H1 (cell line): ENCODE data around the gene PLAC9. TPM values are rescaled to one million over a fixed set of nuclear protein-coding genes. Genes with fewer than 3 reads are reported as not detected.

ENCODE experiments used
- CTCF ChIA-PET: fragments of 300-600 bp; sonication (Branson Sonifier 250); formaldehyde crosslinking; loops from one replicate; lab custom pipeline; 2021; ENCODE audit not compliant: partially characterized antibody; lab: Charles Lee
- POLR2A ChIA-PET: fragments of 300-600 bp; sonication (Branson Sonifier 250); formaldehyde crosslinking; loops from one replicate; lab custom pipeline; 2021; ENCODE audit warnings: inconsistent platforms; ENCODE audit not compliant: partially characterized antibody; lab: Charles Lee
- DNase-seq, 2 experiments: peaks; one replicate each; pipeline versions ENCODE4 v3.0.0 to v3.0.0-alpha.2; 2010 to 2022; ENCODE audit warnings: low spot score in 2 of 2, low read depth in 1 of 2, mixed read lengths in 1 of 2
- FAIRE-seq: peaks from 2 replicates; lab custom pipeline; 2011; peaks lifted over from hg19 to GRCh38; lab: Jason Lieb, UNC
- H2AFZ ChIP-seq: 2 replicates; pipeline ENCODE4 v1.8.1; 2012; ENCODE audit warnings: low read length, inconsistent platforms
- H2AK5ac ChIP-seq: 2 replicates; pipeline ENCODE4 v1.6.1; 2013; ENCODE audit warnings: low read depth, low read length
- H2BK120ac ChIP-seq: replicated peaks from 2 replicates; pipeline ENCODE3; 2013; ENCODE audit warnings: low read depth, low read length, inconsistent platforms
- H2BK12ac ChIP-seq: 2 replicates; pipeline ENCODE4 v1.6.1; 2013; ENCODE audit warnings: low read depth, low read length
- H2BK15ac ChIP-seq: 2 replicates; pipeline ENCODE4 v1.6.1; 2013; ENCODE audit warnings: low read length
- H2BK20ac ChIP-seq: 2 replicates; pipeline ENCODE4 v1.6.1; 2013; ENCODE audit warnings: low read length
- H2BK5ac ChIP-seq: 2 replicates; pipeline ENCODE4 v1.6.1; 2013; ENCODE audit warnings: low read depth, low read length
- H3K14ac ChIP-seq: 2 replicates; pipeline ENCODE4 v1.6.1; 2013; ENCODE audit warnings: inconsistent platforms; ENCODE audit not compliant: insufficient read length
- H3K18ac ChIP-seq: 2 replicates; pipeline ENCODE4 v1.6.1; 2013; ENCODE audit warnings: low read length; ENCODE audit errors: extremely low read depth
- H3K23ac ChIP-seq: 2 replicates; pipeline ENCODE4 v1.6.1; 2013; ENCODE audit warnings: inconsistent platforms; ENCODE audit not compliant: insufficient read length
- H3K23me2 ChIP-seq: 2 replicates; pipeline ENCODE4 v1.6.1; 2013; ENCODE audit warnings: low read depth, low read length
- H3K27ac ChIP-seq: 2 replicates; pipeline ENCODE4 v1.6.1; 2011; ENCODE audit warnings: low read depth, low read length, inconsistent platforms
- H3K27me3 ChIP-seq, 4 experiments: replicated peaks in 1 of 4; 1 replicate in 1 of 4; 2 replicates in 3 of 4; pipeline versions ENCODE4 v1.6.1 to v1.8.1; 2011 to 2013; ENCODE audit warnings: low read length in 3 of 4, mild to moderate bottlenecking in 3 of 4, inconsistent platforms in 2 of 4, mixed read lengths in 2 of 4, moderate library complexity in 1 of 4; ENCODE audit not compliant: control insufficient read depth in 3 of 4, insufficient read depth in 3 of 4; ENCODE audit errors: extremely low read depth in 1 of 4
- H3K36me3 ChIP-seq, 4 experiments: 2 replicates each; pipeline versions ENCODE4 v1.6.1 to v1.8.1; 2011 to 2013; ENCODE audit warnings: mild to moderate bottlenecking in 4 of 4, low read length in 3 of 4, moderate library complexity in 2 of 4, control low read depth in 1 of 4, inconsistent platforms in 1 of 4; ENCODE audit not compliant: insufficient read depth in 4 of 4, control insufficient read depth in 2 of 4
- H3K4ac ChIP-seq: replicated peaks from 2 replicates; pipeline ENCODE3; 2013; ENCODE audit warnings: low read length, low read depth, mixed read lengths, inconsistent platforms; ENCODE audit not compliant: insufficient read length
- H3K4me1 ChIP-seq, 4 experiments: replicated peaks in 1 of 4; 1 replicate in 1 of 4; 2 replicates in 3 of 4; pipeline versions ENCODE4 v1.6.1 to v1.8.1; 2011 to 2013; ENCODE audit warnings: low read length in 3 of 4, inconsistent platforms in 2 of 4, mixed read lengths in 1 of 4; ENCODE audit not compliant: insufficient read depth in 4 of 4, control insufficient read depth in 3 of 4
- H3K4me2 ChIP-seq, 2 experiments: 2 replicates each; pipeline versions ENCODE4 v1.6.1 to v1.8.1; 2011 to 2013; ENCODE audit warnings: low read depth in 2 of 2, low read length in 2 of 2, control low read depth in 1 of 2, inconsistent platforms in 1 of 2, mild to moderate bottlenecking in 1 of 2; ENCODE audit not compliant: insufficient read depth in 1 of 2
- H3K4me3 ChIP-seq, 4 experiments: fragments of 200-600, 300-600 bp in 1 of 4; sonication (generic), shearing (Covaris generic), sonication (Bioruptor Twin) in 1 of 4; 2 replicates each; pipeline versions ENCODE4 v1.5.1 to v1.8.1; 2011 to 2016; ENCODE audit warnings: low read length in 4 of 4, low read depth in 3 of 4, control low read depth in 2 of 4, inconsistent platforms in 2 of 4, mild to moderate bottlenecking in 2 of 4, mixed read lengths in 1 of 4, moderate library complexity in 1 of 4; ENCODE audit not compliant: insufficient read depth in 2 of 4; ENCODE audit errors: extremely low read depth in 1 of 4
- H3K56ac ChIP-seq: replicated peaks from 2 replicates; pipeline ENCODE3; 2013; ENCODE audit warnings: low read depth, mild to moderate bottlenecking, mixed read lengths, low read length, inconsistent platforms; ENCODE audit not compliant: insufficient read length
- H3K79me1 ChIP-seq: 2 replicates; pipeline ENCODE4 v1.6.1; 2013; ENCODE audit warnings: low read depth, low read length, control low read depth
- H3K79me2 ChIP-seq, 2 experiments: 2 replicates each; pipeline versions ENCODE4 v1.6.1 to v1.8.1; 2012 to 2013; ENCODE audit warnings: low read length in 2 of 2, mild to moderate bottlenecking in 2 of 2, inconsistent platforms in 1 of 2; ENCODE audit not compliant: insufficient read depth in 2 of 2, control insufficient read depth in 1 of 2
- H3K9ac ChIP-seq, 4 experiments: replicated peaks in 1 of 4; 1 replicate in 1 of 4; 2 replicates in 3 of 4; pipeline versions ENCODE4 v1.6.1 to v1.8.1; 2011 to 2013; ENCODE audit warnings: low read depth in 3 of 4, low read length in 3 of 4, control low read depth in 2 of 4, mild to moderate bottlenecking in 2 of 4, moderate library complexity in 2 of 4, inconsistent platforms in 1 of 4; ENCODE audit errors: extremely low read depth in 1 of 4
- H3K9me3 ChIP-seq, 2 experiments: 2 replicates each; pipeline versions ENCODE4 v1.6.1 to v1.8.1; 2012 to 2013; ENCODE audit warnings: mild to moderate bottlenecking in 2 of 2, moderate library complexity in 2 of 2, control low read depth in 1 of 2, inconsistent platforms in 1 of 2, low read depth in 1 of 2, low read length in 1 of 2, mixed read lengths in 1 of 2; ENCODE audit not compliant: insufficient read depth in 2 of 2
- H4K20me1 ChIP-seq, 2 experiments: replicated peaks in 1 of 2; 2 replicates each; pipeline versions ENCODE3 to v1.8.1; 2011 to 2013; ENCODE audit warnings: inconsistent platforms in 2 of 2, low read length in 2 of 2, mild to moderate bottlenecking in 1 of 2; ENCODE audit not compliant: insufficient read depth in 2 of 2, control insufficient read depth in 1 of 2
- H4K5ac ChIP-seq: 2 replicates; pipeline ENCODE4 v1.6.1; 2013; ENCODE audit warnings: low read length, low read depth, mixed read lengths, inconsistent platforms; ENCODE audit not compliant: insufficient read length
- H4K8ac ChIP-seq: 2 replicates; pipeline ENCODE4 v1.8.0; 2013; ENCODE audit warnings: mild to moderate bottlenecking, moderate library complexity, low read length, inconsistent platforms; ENCODE audit not compliant: insufficient read depth; ENCODE audit errors: extremely low read depth
- H4K91ac ChIP-seq: replicated peaks from 2 replicates; pipeline ENCODE3; 2013; ENCODE audit warnings: low read length, mixed read lengths, inconsistent platforms; ENCODE audit not compliant: insufficient read length
- BCL11A ChIP-seq, 2 experiments: IDR thresholded peaks; one replicate each; pipeline ENCODE4 v1.6.1; 2011; ENCODE audit warnings: low read depth in 2 of 2, low read length in 2 of 2, mild to moderate bottlenecking in 2 of 2
- CBX8 ChIP-seq: fragments of 300-800, 300-1000 bp; sonication (generic); IDR thresholded peaks from 2 replicates; pipeline ENCODE4 v1.7.1; 2016; ENCODE audit warnings: low read depth, low read length, borderline replicate concordance
- CREB1 ChIP-seq: IDR thresholded peaks from 2 replicates; pipeline ENCODE4 v1.6.1; 2012; ENCODE audit warnings: inconsistent platforms
- KDM4A ChIP-seq: IDR thresholded peaks from one replicate; pipeline ENCODE4 v1.7.1; 2012; ENCODE audit warnings: low read depth, mild to moderate bottlenecking, moderate library complexity, low read length, inconsistent platforms; ENCODE audit not compliant: severe bottlenecking
- NRF1 ChIP-seq: IDR thresholded peaks from 2 replicates; pipeline ENCODE4 v1.6.1; 2011; ENCODE audit warnings: mild to moderate bottlenecking, low read depth, low read length, improper control_type of control experiment
- POLR2AphosphoS5 ChIP-seq: IDR thresholded peaks from 2 replicates; pipeline ENCODE4 v1.6.1; 2011; ENCODE audit warnings: low read depth, low read length
- POU5F1 ChIP-seq: IDR thresholded peaks from 2 replicates; pipeline ENCODE4 v1.6.1; 2011; ENCODE audit warnings: low read depth, mild to moderate bottlenecking, low read length, moderate library complexity
- RXRA ChIP-seq: IDR thresholded peaks from 2 replicates; pipeline ENCODE4 v1.6.1; 2011; ENCODE audit warnings: low read depth, mild to moderate bottlenecking, low read length, moderate library complexity; ENCODE audit not compliant: insufficient read depth
- SAP30 ChIP-seq: fragments of 300-600 bp; sonication (generic); IDR thresholded peaks from 2 replicates; pipeline ENCODE4 v1.7.1; 2012; ENCODE audit warnings: low read length, moderate library complexity, mild to moderate bottlenecking, inconsistent platforms; ENCODE audit not compliant: insufficient read depth, insufficient replicate concordance
- SP2 ChIP-seq: IDR thresholded peaks from 2 replicates; pipeline ENCODE4 v1.6.1; 2012; ENCODE audit warnings: mild to moderate bottlenecking, low read length, inconsistent platforms
- ZNF274 ChIP-seq: IDR thresholded peaks from 2 replicates; pipeline ENCODE4 v1.7.0; 2012; ENCODE audit warnings: low read length, borderline replicate concordance; ENCODE audit errors: extremely low read depth
- WGBS, 2 experiments: shearing (Covaris generic) in 1 of 2; methylation state at CpG; one replicate each; pipeline versions ENCODE4 v1.1.6 to v1.1.7; 2013 to 2015; ENCODE audit warnings: low lambda C conversion rate in 2 of 2, mixed read lengths in 2 of 2, inconsistent platforms in 1 of 2, low coverage in 1 of 2, missing lambda C conversion rate in 1 of 2; ENCODE audit not compliant: insufficient replicate concordance in 2 of 2, insufficient coverage in 1 of 2, insufficient read length in 1 of 2; ENCODE audit errors: extremely low coverage in 1 of 2, missing lambda C conversion rate in 1 of 2; 5-methylcytosine and 5-hydroxymethylcytosine counted together
- polyA plus RNA-seq, 7 experiments: library from polyadenylated mRNA; depleted of rRNA in 3 of 7; stranded (reverse) in 5 of 7; unstranded in 2 of 7; fragments of >200 nt in 5 of 7; fragments of 200-250 nt in 2 of 7; gene quantifications; 1 replicate in 5 of 7; 2 replicates in 1 of 7; 4 replicates in 1 of 7; pipeline versions ENCODE4 v1.2.1 to v1.2.3, GENCODE V29; 2011 to 2013; ENCODE audit warnings: missing spikeins in 2 of 7, mixed read lengths in 2 of 7
- total RNA-seq: library from RNA; stranded (reverse); fragmentation: NEBNext Ultra II Directional; extraction: Animal tissue kit (Norgen Biotek cat#: 25700); gene quantifications from 2 replicates; pipeline ENCODE4 v1.2.1, GENCODE V29; 2021

PLAC9 gene
- total and polyA plus RNA-seq, 2 of the 8 experiments (the other 6 are each of a cell fraction or from before 2014, with no cell fraction given): 8.4 to 16.7 TPM

GRCh38 chr10:80159166-80159873, 26.8 kb downstream of the PLAC9 start:
- Histone ChIP-seq H3K14ac (no peak overlapping the region), H3K56ac (no peak overlapping the region), H3K18ac (no peak overlapping the region), H3K4me2 (no peak overlapping the region), H3K23ac (no peak overlapping the region), H3K79me1 (no peaks in the 10 kb centered on the region; the same call in 1 of the 2 replicates), H4K5ac (no peak overlapping the region)
- DNase-seq (no peak), FAIRE-seq (no peak)
- POLR2A ChIA-PET: interaction anchor here (0.7 kb wide), 1 partner anchor 9 kb away, joined by 3 read pairs; no protein-coding TSS in a partner anchor
- no peak for TF ChIP-seq CBX8
- no peak for TF ChIP-seq ZNF274
- no peak for TF ChIP-seq SAP30
- TF ChIP-seq NRF1: no peak
- TF ChIP-seq RXRA: no peak
- TF ChIP-seq CREB1: no peak
- no peak for TF ChIP-seq BCL11A (IDR thresholded peaks at IDR 0.05; ENCODE audit: low read depth in 2 of 2, low read length in 2 of 2)
- TF ChIP-seq POU5F1: no peak
- TF ChIP-seq KDM4A: no peak
- TF ChIP-seq SP2: no peak
- TF ChIP-seq POLR2AphosphoS5: no peak
- TF ChIP-seq, all 59 proteins: peak for 0
- no peak overlapping the region for H2BK120ac ChIP-seq
- no peaks in the 10 kb centered on the region for H3K79me2 ChIP-seq
- H2BK15ac ChIP-seq: no peak overlapping the region
- no peak overlapping the region for H3K4ac ChIP-seq
- H3K9ac ChIP-seq: no peak overlapping the region
- CTCF ChIA-PET: interaction anchor here (0.9 to 9.8 kb wide), 13 partner anchors 8 to 813 kb away, joined by 3 to 66 read pairs (median 8); no protein-coding TSS in a partner anchor
- no peak overlapping the region for H2AK5ac ChIP-seq
- peaks cover 2 to 8% (median 6%) of the 10 kb centered on the region in 4 experiments; a peak in 5 of 7 replicates for H3K4me1 ChIP-seq
- WGBS, 2 experiments: 88% methylated on average over 9 of the region's 9 CpGs; no CpG with 5 or more reads in 1 of the 2 experiments
- H2AFZ ChIP-seq: no peak overlapping the region
- no peaks in the 10 kb centered on the region for H3K9me3 ChIP-seq
- no peak overlapping the region for H4K91ac ChIP-seq
- no peak overlapping the region for H3K4me3 ChIP-seq
- peaks cover 5 to 16% (median 11%) of the 10 kb centered on the region in 4 experiments; a peak in 6 of 8 replicates for H3K36me3 ChIP-seq
- H3K27ac ChIP-seq: no peak overlapping the region
- no peak overlapping the region for H4K8ac ChIP-seq
- peaks cover 0 to 2% of the 10 kb centered on the region in 2 experiments for H4K20me1 ChIP-seq
- H2BK5ac ChIP-seq: no peak overlapping the region
- no peaks in the 10 kb centered on the region for H3K27me3 ChIP-seq
- H2BK12ac ChIP-seq: no peak overlapping the region
- no peaks in the 10 kb centered on the region for H3K23me2 ChIP-seq
- no peak overlapping the region for H2BK20ac ChIP-seq
